Measurements from ENCODE around the gene SLC7A14. TPM values are rescaled to one million over a fixed set of nuclear protein-coding genes. Genes with fewer than 3 reads are reported as not detected.
"Not testable (repeated sequence)": the region's sequence is repeated elsewhere in the genome, so short reads cannot be mapped to it uniquely, and the experiment has no call there.

The SLC7A14 gene
- total RNA-seq, 1 donor from 2014 or later: 7.0 TPM

GRCh38 chr3:170593634-170594033 is 7.8 kb upstream of the SLC7A14 start:
- DNase-seq: no peak

DNA sequence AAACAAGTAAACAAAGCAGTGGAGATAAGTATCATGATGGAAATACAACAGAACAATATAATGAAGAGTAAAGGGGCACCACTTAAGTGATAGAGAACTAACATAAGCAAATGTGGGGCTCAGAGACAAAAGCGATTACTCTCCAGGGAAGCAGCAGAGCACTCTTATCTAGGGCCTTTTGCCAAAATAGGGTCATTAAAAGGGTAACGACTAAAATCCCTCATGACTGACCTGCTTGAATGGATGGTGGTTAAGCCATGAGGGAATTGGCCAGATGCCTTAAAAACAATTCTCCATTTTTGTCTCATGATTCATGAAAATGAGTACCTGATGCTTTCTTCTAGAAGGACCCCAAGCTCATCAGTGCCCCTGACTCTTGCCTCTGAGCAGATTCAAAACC is 3.2 kb upstream of the SLC7A14 start:
- DNase-seq: no peak

GRCh38 chr3:170585008-170585936 is 603 bp downstream of the SLC7A14 start:
- no peak for DNase-seq

DNA sequence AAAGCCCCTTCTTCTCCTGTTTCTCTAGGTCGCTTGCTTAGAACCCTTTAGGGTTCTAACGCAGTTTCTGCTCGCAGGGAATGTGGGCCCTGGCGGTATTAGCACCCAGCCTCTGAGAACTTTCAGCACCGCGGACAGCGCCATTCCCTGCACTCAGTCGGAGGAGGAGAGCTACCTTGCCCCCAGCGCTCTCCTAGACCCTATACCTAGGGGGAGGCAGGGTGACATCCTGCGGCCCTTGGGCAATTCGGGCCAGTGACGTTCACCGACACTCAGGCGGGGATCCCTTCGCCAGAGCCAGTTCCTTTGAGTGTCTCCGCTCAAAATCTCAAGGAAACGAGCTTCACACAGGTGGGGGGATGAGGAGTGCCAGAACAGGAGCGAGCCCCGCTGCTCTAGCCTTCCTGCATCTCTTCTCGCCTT is 1.3 kb downstream of the SLC7A14 start:
- DNase-seq: peak; percentile 13

- DNase-seq: no peak
Observed at GRCh38 chr3:170579646-170580045, 6.2 kb downstream of the SLC7A14 start.

DNA sequence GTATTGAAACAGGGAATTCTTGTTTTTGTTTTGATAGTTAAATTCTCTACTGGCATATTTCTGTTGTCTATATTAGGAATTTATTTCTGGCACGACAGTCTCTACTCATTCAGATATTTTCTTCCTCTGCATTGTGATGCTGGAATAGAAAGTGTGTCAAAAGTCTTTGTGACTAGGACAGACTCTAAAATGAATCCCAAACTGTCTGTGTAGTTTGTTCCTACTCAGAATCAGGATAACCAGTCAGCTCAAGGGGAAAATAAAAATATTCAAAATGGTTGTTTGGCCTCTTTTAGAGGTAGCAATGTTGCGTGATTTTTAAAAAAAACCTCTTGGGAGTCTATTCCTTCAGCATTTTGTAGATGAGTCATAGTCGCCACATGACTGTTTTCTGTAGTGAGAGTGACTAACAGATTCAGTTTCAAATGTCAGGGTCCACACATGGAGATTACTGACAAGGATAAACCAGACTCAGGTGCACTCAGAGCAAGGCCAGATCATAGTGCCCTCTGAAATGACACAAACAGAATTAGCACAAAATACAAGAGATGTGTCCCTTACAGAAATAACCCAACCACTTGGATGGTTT is 13.1 kb downstream of the SLC7A14 start:
- no peak for DNase-seq

GRCh38 chr3:170567598-170567997 is 18.3 kb downstream of the SLC7A14 start:
- DNase-seq: not testable (repeated sequence)

GRCh38 chr3:170566413-170566812 is 19.5 kb downstream of the SLC7A14 start:
- DNase-seq: no peak

DNA sequence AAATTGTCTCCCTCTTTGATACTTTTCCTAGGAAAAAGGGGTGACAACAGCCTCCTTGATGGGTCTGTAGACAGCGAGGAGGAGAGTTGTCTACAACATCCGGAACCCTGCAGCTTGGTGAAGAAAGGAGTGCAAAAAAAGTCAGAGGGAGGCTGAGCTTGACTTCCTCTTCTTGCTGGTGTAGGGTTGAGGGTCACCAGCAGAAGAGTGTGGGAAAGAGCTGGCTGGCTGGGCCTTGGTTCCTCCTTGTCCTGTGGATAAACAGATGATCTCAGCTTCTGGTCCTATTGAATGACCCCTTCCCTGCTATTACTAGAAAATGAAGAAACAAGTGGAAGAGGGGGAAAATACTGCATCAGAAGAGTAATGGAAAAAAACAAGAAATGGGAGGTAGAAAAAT is 20.4 kb downstream of the SLC7A14 start:
- no peak for DNase-seq

DNA sequence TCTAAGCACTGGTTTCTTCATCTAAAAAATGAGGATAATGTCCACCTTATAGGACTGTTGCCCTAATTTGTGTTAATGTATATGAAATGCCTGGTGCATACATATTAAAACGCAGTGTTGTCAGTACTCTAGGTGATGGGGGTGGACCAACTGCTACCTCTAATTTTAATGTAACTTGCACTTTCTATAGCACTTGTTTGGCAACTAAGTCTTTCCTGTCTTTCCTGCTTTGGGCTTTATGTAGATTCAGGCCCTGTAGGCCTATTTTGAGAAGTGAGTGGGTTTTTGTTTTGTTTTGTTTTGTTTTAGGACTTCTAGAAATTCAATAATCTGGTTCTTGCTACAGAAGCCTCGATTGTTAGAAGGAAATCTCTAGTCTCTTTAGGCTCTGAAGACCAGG is 21.2 kb downstream of the SLC7A14 start:
- no peak for DNase-seq

- no peak for DNase-seq
Observed at GRCh38 chr3:170563712-170564423, 22.0 kb downstream of the SLC7A14 start.

DNA sequence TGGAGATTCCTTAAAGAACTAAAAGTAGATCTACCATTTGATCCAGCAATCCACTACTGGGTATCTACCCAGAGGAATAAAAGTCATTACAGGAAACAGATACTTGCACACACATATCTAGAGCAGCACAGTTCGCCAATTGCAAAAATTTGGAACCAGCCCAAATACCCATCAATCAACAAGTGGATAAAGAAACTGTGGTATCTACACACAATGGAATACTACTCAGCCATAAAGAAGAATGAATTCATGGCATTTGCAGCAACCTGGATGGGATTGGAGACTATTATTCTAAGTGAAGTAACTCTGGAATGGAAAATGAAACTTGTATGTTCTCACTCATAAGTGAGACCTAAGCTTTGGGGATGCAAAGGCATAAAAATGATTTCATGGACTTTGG is 23.8 kb downstream of the SLC7A14 start:
- no peak for DNase-seq

DNA sequence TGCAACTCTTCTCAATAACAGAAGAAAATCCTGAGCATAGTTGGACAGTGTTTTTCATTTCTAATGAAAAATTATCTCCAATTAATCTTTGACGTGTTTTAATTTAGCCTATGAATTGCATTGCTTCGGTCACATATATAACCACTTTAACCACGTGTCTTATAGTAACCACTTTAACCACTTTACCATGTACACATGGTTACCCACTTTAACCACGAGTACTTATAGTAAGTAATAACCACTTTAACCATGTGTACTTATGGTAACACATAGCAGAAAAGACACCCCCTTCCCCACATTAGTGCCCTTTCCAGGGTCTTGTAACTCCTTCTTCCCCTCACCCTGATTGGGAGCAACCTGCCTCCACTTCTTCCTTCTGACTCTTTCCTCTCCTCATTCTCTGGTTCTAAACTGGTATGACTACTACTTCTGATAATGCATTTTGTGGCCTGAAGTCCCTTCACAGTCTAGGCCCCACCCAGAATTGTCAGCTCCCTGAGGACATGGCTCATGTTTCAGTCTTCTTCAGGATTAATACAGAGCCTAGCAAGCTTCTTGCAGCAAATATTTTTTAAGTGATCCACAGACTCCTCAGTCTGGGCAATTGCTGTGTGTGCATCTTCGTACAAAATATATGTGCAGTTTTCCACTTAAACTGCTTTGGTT is 25.0 kb downstream of the SLC7A14 start:
- DNase-seq: no peak

DNA sequence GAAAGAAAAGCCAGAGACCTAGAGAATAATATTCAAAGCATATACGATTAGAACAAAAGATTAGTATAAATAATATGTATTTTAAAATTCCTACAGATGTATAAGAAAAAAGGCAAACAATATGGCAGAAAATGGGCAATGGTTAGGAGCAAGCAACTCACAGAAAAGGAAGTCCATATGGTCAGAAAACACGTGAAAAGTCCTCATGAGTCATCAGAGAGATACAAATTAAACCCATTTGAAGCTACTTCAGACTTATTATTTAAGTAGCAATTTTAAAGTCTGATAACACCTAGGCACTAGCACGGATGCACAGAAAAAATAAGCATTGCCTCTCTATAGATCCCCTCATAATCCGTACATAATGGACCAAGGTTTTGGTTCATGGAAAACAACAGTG is 25.6 kb downstream of the SLC7A14 start:
- DNase-seq: no peak

- no peak for DNase-seq
Observed at GRCh38 chr3:170558427-170558826, 27.4 kb downstream of the SLC7A14 start.

DNA sequence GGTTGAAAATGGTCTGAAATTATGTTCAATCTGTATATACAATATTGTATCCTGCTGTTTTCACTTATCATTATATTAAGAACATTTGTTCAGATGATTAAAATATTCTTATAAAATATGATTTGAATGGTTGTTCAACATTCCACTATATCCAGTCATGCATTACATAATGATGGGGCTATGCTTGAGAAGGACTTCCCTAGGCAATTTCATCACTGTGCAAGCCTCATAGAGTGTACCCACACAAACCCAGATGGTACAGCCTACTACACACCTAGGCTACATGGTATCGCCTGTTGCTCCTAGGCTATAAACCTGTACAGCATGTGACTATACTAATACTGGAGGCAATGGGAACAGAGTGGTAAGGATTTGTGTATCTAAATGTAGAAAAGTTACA is 30.5 kb downstream of the SLC7A14 start:
- no peak for DNase-seq

DNA sequence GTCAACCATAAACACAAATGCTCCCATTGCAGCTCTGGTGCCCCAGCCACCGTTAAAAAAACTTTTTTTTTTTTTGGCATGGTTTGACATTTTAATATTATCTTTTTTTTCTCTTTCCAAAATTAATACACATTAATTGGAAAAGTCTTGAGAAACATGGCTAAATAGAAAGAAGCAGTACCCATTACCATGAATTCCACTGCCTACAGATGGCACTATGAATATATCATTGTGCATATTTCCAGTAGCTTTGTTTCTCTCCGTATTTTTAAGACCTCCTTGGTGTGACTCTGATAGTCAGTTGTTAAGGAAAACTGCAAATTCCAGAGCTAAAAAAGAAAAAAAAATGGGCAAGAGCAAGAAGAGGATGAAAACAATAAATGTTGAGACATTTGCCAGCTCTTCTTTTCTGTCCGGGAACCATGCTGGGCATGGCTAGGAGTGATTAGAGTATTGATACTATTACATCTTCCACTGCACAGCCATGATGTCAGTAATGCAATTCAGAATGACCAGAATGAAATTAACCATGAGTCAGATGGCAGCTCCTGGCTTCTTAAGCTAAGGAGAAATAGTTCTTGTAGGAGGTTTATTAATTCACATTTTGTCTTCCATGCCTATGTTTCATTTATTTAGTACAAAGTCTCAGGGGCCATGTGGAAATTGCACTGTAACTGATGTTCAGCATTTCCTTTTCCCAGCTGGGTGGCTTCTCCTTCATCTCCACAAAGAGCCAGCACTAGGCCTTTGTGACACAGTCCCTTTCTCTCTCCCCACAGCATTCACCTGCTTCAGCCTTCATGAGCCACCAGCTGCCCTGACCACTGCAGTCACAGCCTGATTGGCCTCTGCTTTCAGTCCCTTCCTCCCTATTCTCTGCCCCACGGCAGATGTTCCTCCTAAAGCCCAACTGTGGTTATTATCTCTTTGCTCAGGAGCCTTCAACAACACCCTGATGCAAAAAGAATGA is 31.8 kb downstream of the SLC7A14 start:
- DNase-seq: no peak

- DNase-seq: no peak
Observed at GRCh38 chr3:170551252-170551651, 34.6 kb downstream of the SLC7A14 start.

GRCh38 chr3:170542704-170543103 is 43.2 kb downstream of the SLC7A14 start:
- no peak for DNase-seq

DNA sequence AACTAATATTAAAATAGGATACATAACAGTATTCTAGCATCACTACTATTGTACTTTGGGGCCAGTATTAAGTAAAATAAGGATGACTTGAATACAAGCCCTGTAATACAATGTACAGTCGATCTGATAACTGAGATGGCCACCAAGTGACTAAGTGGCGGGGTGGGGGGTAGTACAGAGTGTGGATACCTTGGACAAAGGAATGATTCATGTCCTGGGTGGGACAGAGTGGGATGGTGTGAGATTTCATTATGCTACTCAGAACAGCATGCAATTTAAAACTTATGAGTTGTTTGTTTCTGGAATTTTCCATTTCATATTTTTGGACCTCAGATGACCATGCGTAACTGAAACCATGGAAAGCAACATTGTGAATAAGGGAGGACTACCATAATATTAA is 46.0 kb downstream of the SLC7A14 start:
- no peak for DNase-seq

DNA sequence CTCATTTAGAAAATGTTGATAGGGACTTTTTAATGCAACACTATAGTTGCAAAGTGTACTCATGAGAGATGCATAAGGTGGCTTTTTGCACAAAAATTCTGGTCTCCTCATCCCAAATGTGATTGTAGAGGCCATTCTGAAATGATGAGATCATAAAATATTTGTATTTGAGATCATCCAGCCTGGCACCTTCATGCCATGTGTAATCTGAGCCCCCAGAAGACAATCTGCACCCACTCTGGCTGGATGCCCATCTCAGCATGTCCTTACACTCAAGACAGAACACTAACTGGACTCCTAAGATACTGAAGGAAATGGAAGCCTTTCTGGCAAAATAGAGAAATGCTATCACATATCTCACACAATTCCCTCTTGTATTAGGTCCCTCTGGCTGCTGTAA is 49.2 kb downstream of the SLC7A14 start:
- DNase-seq: no peak
